HEK293 (cell line): ENCODE results near the gene SLC16A4.

Source experiments
- CTCF ChIA-PET: fragments of 350-600 bp; formaldehyde crosslinking; extraction: SDS; loops from one replicate; lab custom pipeline; 2021; ENCODE audit warnings: antibody characterized with exemption; lab: Yijun Ruan, JAX
- POLR2A ChIA-PET: fragments of 300-600 bp; formaldehyde crosslinking; extraction: SDS; loops from one replicate; lab custom pipeline; 2020; ENCODE audit warnings: antibody characterized with exemption, inconsistent platforms; lab: Yijun Ruan, JAX
- H3K27ac ChIP-seq: fragments of 200-500 bp; sonication (Bioruptor generic); 2 replicates; pipeline ENCODE4 v1.5.1; 2014; ENCODE audit warnings: low read depth, low read length, control low read depth, inconsistent platforms; ENCODE audit errors: extremely low read depth
- H3K36me3 ChIP-seq, 2 experiments: fragments of 200-500 bp in 1 of 2; sonication (Bioruptor generic) in 1 of 2; 1 replicate in 1 of 2; 2 replicates in 1 of 2; pipeline ENCODE4 v1.5.1; 2014 to 2017; ENCODE audit warnings: inconsistent platforms in 2 of 2, low read length in 2 of 2; ENCODE audit not compliant: control insufficient read depth in 2 of 2, insufficient read depth in 1 of 2
- H3K4me1 ChIP-seq: fragments of 200-500 bp; sonication (Bioruptor generic); 2 replicates; pipeline ENCODE4 v1.5.1; 2014; ENCODE audit warnings: mild to moderate bottlenecking, low read length, inconsistent platforms; ENCODE audit not compliant: control insufficient read depth, insufficient read depth
- H3K4me3 ChIP-seq: 2 replicates; pipeline ENCODE4 v1.5.1; 2011; ENCODE audit warnings: low read depth, mild to moderate bottlenecking, control low read depth, low read length, moderate library complexity
- H3K9me3 ChIP-seq: fragments of 200-500 bp; sonication (Bioruptor generic); 2 replicates; pipeline ENCODE4 v1.5.1; 2014; ENCODE audit warnings: low read depth, low read length, inconsistent platforms; ENCODE audit not compliant: control insufficient read depth, insufficient read depth
- ELK4 ChIP-seq: IDR thresholded peaks from 2 replicates; pipeline ENCODE4 v1.6.1; 2011; ENCODE audit warnings: mild to moderate bottlenecking, low read depth, low read length, borderline replicate concordance
- GFI1B ChIP-seq: fragments of 450-650 bp; formaldehyde crosslinking; IDR thresholded peaks from 2 replicates; pipeline ENCODE4 v1.5.1; 2016; ENCODE audit warnings: missing biosample characterization, missing genetic modification characterization
- GLIS1 ChIP-seq: fragments of 450-650 bp; formaldehyde crosslinking; IDR thresholded peaks from 2 replicates; pipeline ENCODE4 v1.5.1; 2016; ENCODE audit warnings: missing biosample characterization, missing genetic modification characterization
- KLF9 ChIP-seq: fragments of 450-650 bp; formaldehyde crosslinking; IDR thresholded peaks from 2 replicates; pipeline ENCODE4 v1.5.1; 2016; ENCODE audit warnings: missing biosample characterization, missing genetic modification characterization, low read depth
- SCRT2 ChIP-seq: fragments of 450-650 bp; formaldehyde crosslinking; IDR thresholded peaks from 2 replicates; pipeline ENCODE4 v1.5.1; 2016; ENCODE audit warnings: missing biosample characterization, missing genetic modification characterization
- SETDB1 ChIP-seq: IDR thresholded peaks from one replicate; pipeline ENCODE4 v1.6.1; 2017; ENCODE audit warnings: mild to moderate bottlenecking, low read length, moderate library complexity, mixed read lengths; ENCODE audit not compliant: insufficient read length
- ZFP37 ChIP-seq: fragments of 450-650 bp; formaldehyde crosslinking; IDR thresholded peaks from 2 replicates; pipeline ENCODE4 v1.5.1; 2016; ENCODE audit warnings: missing biosample characterization, missing genetic modification characterization
- ZNF121 ChIP-seq: fragments of 450-650 bp; formaldehyde crosslinking; IDR thresholded peaks from 2 replicates; pipeline ENCODE4 v1.5.1; 2016; ENCODE audit warnings: missing biosample characterization, missing genetic modification characterization
- ZNF132 ChIP-seq: fragments of 450-650 bp; formaldehyde crosslinking; IDR thresholded peaks from 2 replicates; pipeline ENCODE4 v1.5.1; 2017; ENCODE audit warnings: missing biosample characterization, missing genetic modification characterization, borderline replicate concordance
- ZNF19 ChIP-seq: fragments of 450-650 bp; formaldehyde crosslinking; IDR thresholded peaks from 2 replicates; pipeline ENCODE4; 2016; ENCODE audit warnings: missing biosample characterization, missing genetic modification characterization, low read depth
- ZNF274 ChIP-seq, 2 experiments: fragments of 200-500 bp in 1 of 2; fragments of 450-650 bp in 1 of 2; sonication (Bioruptor generic) in 1 of 2; formaldehyde crosslinking in 1 of 2; IDR thresholded peaks; 2 replicates each; pipeline versions ENCODE4 v1.5.1 to v1.6.1; 2014 to 2016; ENCODE audit warnings: borderline replicate concordance in 1 of 2, inconsistent platforms in 1 of 2, low read length in 1 of 2, missing biosample characterization in 1 of 2, missing genetic modification characterization in 1 of 2
- ZNF292 ChIP-seq: fragments of 450-650 bp; formaldehyde crosslinking; IDR thresholded peaks from 2 replicates; pipeline ENCODE4 v1.5.1; 2016; ENCODE audit warnings: low read depth, missing biosample characterization, missing genetic modification characterization, borderline replicate concordance
- ZNF350 ChIP-seq: fragments of 450-650 bp; formaldehyde crosslinking; IDR thresholded peaks from 2 replicates; pipeline ENCODE4 v1.5.0; 2017; ENCODE audit warnings: missing biosample characterization, mild to moderate bottlenecking, missing genetic modification characterization
- ZNF521 ChIP-seq: fragments of 450-650 bp; formaldehyde crosslinking; IDR thresholded peaks from 2 replicates; pipeline ENCODE4 v1.5.1; 2017; ENCODE audit warnings: missing biosample characterization, mild to moderate bottlenecking, missing genetic modification characterization
- ZNF529 ChIP-seq: fragments of 450-650 bp; formaldehyde crosslinking; IDR thresholded peaks from 2 replicates; pipeline ENCODE4 v1.5.1; 2017; ENCODE audit warnings: missing genetic modification characterization, missing biosample characterization; ENCODE audit not compliant: insufficient replicate concordance
- ZNF530 ChIP-seq: fragments of 450-650 bp; formaldehyde crosslinking; IDR thresholded peaks from 2 replicates; pipeline ENCODE4 v1.5.1; 2016; ENCODE audit warnings: low read depth, missing biosample characterization, missing genetic modification characterization
- ZNF76 ChIP-seq: fragments of 450-650 bp; formaldehyde crosslinking; IDR thresholded peaks from 2 replicates; pipeline ENCODE4; 2016; ENCODE audit warnings: low read depth, missing biosample characterization, missing genetic modification characterization, borderline replicate concordance
- ZNF768 ChIP-seq: fragments of 450-650 bp; formaldehyde crosslinking; IDR thresholded peaks from 2 replicates; pipeline ENCODE4 v1.5.1; 2018; ENCODE audit warnings: missing biosample characterization, mild to moderate bottlenecking, missing genetic modification characterization
- ZNF837 ChIP-seq: fragments of 450-650 bp; formaldehyde crosslinking; IDR thresholded peaks from 2 replicates; pipeline ENCODE4 v1.5.1; 2016; ENCODE audit warnings: missing biosample characterization, missing genetic modification characterization

The SLC16A4 gene

GRCh38 chr1:110320168-110320518, 70.7 kb downstream of the SLC16A4 start:
- H3K9me3 ChIP-seq = no peaks in the 10 kb centered on the region
- no peaks in the 10 kb centered on the region for H3K4me1 ChIP-seq
- ChIA-PET POLR2A (no interaction called here), CTCF (interaction anchor here (3.1 to 15.3 kb wide), 3 partner anchors 112 to 176 kb away, joined by 11 to 662 read pairs (median 13); partner anchors contain the start of gene KCNC4)
- no peak overlapping the region for H3K27ac ChIP-seq
- no peaks in the 10 kb centered on the region for H3K36me3 ChIP-seq
- H3K4me3 ChIP-seq = no peak overlapping the region
- TF ChIP-seq ZNF521 (tag by site-specific recombination) = no peak
- TF ChIP-seq ZNF837 (tag by site-specific recombination) = no peak
- TF ChIP-seq ZNF76 (tag by site-specific recombination) = no peak
- TF ChIP-seq ZNF529 (tag by site-specific recombination) = no peak
- TF ChIP-seq KLF9 (tag by site-specific recombination) = no peak
- no peak for TF ChIP-seq ZNF292 (tag by site-specific recombination)
- TF ChIP-seq ZNF121 (tag by site-specific recombination) = no peak
- TF ChIP-seq ZNF530 (tag by site-specific recombination) = no peak
- TF ChIP-seq ZFP37 (tag by site-specific recombination) = no peak
- TF ChIP-seq ZNF274 (IDR thresholded peaks at IDR 0.05; ENCODE audit: low read length) = no peak
- no peak for TF ChIP-seq ZNF274 (tag by site-specific recombination; IDR thresholded peaks at IDR 0.05; ENCODE audit: borderline replicate concordance)
- TF ChIP-seq ZNF768 (tag by site-specific recombination) = no peak
- no peak for TF ChIP-seq GFI1B (tag by site-specific recombination)
- TF ChIP-seq GLIS1 = no peak
- TF ChIP-seq ELK4 = no peak
- no peak for TF ChIP-seq ZNF350

GRCh38 chr1:110319332-110320167, 71.3 kb downstream of the SLC16A4 start:
- Histone ChIP-seq H3K4me3 (no peak overlapping the region), H3K27ac (no peak overlapping the region), H3K4me1 (no peaks in the 10 kb centered on the region), H3K36me3 (no peaks in the 10 kb centered on the region), H3K9me3 (no peaks in the 10 kb centered on the region)
- ChIA-PET CTCF (interaction anchor here (0.6 to 15.3 kb wide), 6 partner anchors 17 to 176 kb away, joined by 3 to 662 read pairs (median 12); partner anchors contain the start of genes KCNC4 and RBM15), POLR2A (no interaction called here)
- TF ChIP-seq ZNF132 (tag by site-specific recombination) (no peak), SETDB1 (peak; percentile 87)

GRCh38 chr1:110318046-110318445, 72.8 kb downstream of the SLC16A4 start:
- TF ChIP-seq ZNF19 (tag by site-specific recombination) = no peak
- peak; percentile 75 for TF ChIP-seq SCRT2
- TF ChIP-seq, all 188 proteins: peak for 1

More at GRCh38 chr1:110318046-110318445, 72.8 kb downstream of the SLC16A4 start:
- CTCF ChIA-PET = interaction anchor here (0.7 to 15.3 kb wide), 6 partner anchors 94 to 430 kb away, joined by 4 to 662 read pairs (median 12); partner anchors contain the start of gene KCNC4
- Histone ChIP-seq H3K9me3 (no peaks in the 10 kb centered on the region), H3K27ac (no peak overlapping the region), H3K36me3 (no peaks in the 10 kb centered on the region), H3K4me3 (no peak overlapping the region), H3K4me1 (no peaks in the 10 kb centered on the region)
- POLR2A ChIA-PET = interaction anchor here (1.9 kb wide), 1 partner anchor 20 kb away, joined by 9 read pairs; the partner anchor contains the start of gene RBM15
